ENCODE results near the gene ZNF284.
A peak's percentile ranks its signal among the peaks of the same experiment; 100 is the strongest.

The ZNF284 gene

GRCh38 chr19:44071824-44072542 is at the start of gene ZNF284:
Gene ZNF284 (plus strand): TSS chr19:44072159. CDS start chr19:44076390, 4,231 bp downstream.
- peak; percentile 88 for DNase-seq

- DNase-seq: no peak
Observed at GRCh38 chr19:44024900-44025216, 47.1 kb upstream of the ZNF284 start.

- peak; percentile 88 for DNase-seq
Observed at GRCh38 chr19:44025217-44025936, 46.6 kb upstream of the ZNF284 start, which contains the start of gene ZNF222. Gene ZNF222 (plus strand): TSS chr19:44025379. CDS start chr19:44025437, 58 bp downstream.

- no peak for DNase-seq
Observed at GRCh38 chr19:44026622-44027021, 45.3 kb upstream of the ZNF284 start.

GRCh38 chr19:44032001-44032610 is 39.9 kb upstream of the ZNF284 start:
- DNase-seq: no peak

- DNase-seq: no peak
Observed at GRCh38 chr19:44042147-44042546, 29.8 kb upstream of the ZNF284 start.

- DNase-seq: peak; percentile 45
Observed at GRCh38 chr19:44050740-44051649, 21.0 kb upstream of the ZNF284 start.

GRCh38 chr19:44051650-44052402 is 20.1 kb upstream of the ZNF284 start, which contains the start of gene ZNF223:
Gene ZNF223 (plus strand): TSS chr19:44052036. CDS start chr19:44055177, 3,141 bp downstream.
- peak; percentile 87 for DNase-seq

GRCh38 chr19:44055870-44056269 is 16.1 kb upstream of the ZNF284 start:
- DNase-seq: no peak

GRCh38 chr19:44059229-44059628 is 12.7 kb upstream of the ZNF284 start:
- no peak for DNase-seq

- no peak for DNase-seq
Observed at GRCh38 chr19:44061038-44061437, 10.9 kb upstream of the ZNF284 start.

GRCh38 chr19:44066305-44066704 is 5.7 kb upstream of the ZNF284 start:
- DNase-seq: no peak

GRCh38 chr19:44069415-44069814 is 2.5 kb upstream of the ZNF284 start:
- DNase-seq: no peak

GRCh38 chr19:44072543-44073401 is 813 bp downstream of the ZNF284 start:
- no peak for DNase-seq

- DNase-seq: no peak
Observed at GRCh38 chr19:44076325-44076724, 4.4 kb downstream of the ZNF284 start.

GRCh38 chr19:44092108-44092507 is 20.1 kb downstream of the ZNF284 start:
- no peak for DNase-seq

- DNase-seq: peak; percentile 86
Observed at GRCh38 chr19:44093931-44094765, 22.2 kb downstream of the ZNF284 start, which contains the start of gene ZNF224. Gene ZNF224 (plus strand): TSS chr19:44094361. CDS start chr19:44097874, 3,513 bp downstream.

GRCh38 chr19:44107751-44108150 is 35.8 kb downstream of the ZNF284 start:
- DNase-seq: no peak

- DNase-seq: no peak
Observed at GRCh38 chr19:44109458-44109857, 37.5 kb downstream of the ZNF284 start.
